PC-9 (cell line): ENCODE measurements around the gene ATP11A.

Source experiments
- CTCF ChIP-seq: fragments of 200-600 bp; sonication (generic); conservative IDR thresholded peaks from 2 replicates; pipeline ENCODE4 v1.6.1; 2017; ENCODE audit warnings: mixed run types, antibody characterized with exemption, mild to moderate bottlenecking, moderate library complexity
- EZH2 ChIP-seq: fragments of 200-600 bp; sonication (generic); IDR thresholded peaks from 2 replicates; pipeline ENCODE4 v1.8.0; 2017; ENCODE audit warnings: antibody characterized with exemption, low read depth

- no peak for TF ChIP-seq CTCF
- no peak for TF ChIP-seq EZH2
Observed at GRCh38 chr13:112771139-112771876, 81.5 kb downstream of the ATP11A start.
